ENCODE results near the gene DDX21.
"Not testable (repeated sequence)": the region's sequence is repeated elsewhere in the genome, so short reads cannot be mapped to it uniquely, and the experiment has no call there.

The DDX21 gene

DNA sequence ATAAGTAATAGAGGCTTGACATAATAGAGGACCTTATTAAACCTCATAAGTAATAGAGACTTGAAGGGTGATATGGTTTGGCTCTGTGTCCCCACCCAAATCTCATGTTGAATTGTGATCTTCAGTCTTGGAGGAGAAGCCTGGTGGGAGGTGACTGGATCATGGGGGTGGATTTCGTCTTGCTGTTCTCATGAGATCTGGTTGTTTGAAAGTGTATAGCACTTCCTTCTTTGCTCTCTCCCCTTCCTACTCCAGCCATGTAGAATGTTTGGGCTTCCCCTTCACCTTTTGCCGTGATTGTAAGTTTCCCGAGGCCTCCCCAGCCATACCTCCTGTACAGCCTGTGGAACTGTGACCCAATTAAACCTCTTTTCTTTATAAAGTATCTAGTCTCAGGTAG lies 41.2 kb downstream of the DDX21 start:
- CTCF ChIA-PET: no interaction called here
- POLR2A ChIA-PET: no interaction called here
- no peak overlapping the region for H3K4me3 ChIP-seq (ENCODE audit: low read depth, low read length)
- TF ChIP-seq, protein P1, sequence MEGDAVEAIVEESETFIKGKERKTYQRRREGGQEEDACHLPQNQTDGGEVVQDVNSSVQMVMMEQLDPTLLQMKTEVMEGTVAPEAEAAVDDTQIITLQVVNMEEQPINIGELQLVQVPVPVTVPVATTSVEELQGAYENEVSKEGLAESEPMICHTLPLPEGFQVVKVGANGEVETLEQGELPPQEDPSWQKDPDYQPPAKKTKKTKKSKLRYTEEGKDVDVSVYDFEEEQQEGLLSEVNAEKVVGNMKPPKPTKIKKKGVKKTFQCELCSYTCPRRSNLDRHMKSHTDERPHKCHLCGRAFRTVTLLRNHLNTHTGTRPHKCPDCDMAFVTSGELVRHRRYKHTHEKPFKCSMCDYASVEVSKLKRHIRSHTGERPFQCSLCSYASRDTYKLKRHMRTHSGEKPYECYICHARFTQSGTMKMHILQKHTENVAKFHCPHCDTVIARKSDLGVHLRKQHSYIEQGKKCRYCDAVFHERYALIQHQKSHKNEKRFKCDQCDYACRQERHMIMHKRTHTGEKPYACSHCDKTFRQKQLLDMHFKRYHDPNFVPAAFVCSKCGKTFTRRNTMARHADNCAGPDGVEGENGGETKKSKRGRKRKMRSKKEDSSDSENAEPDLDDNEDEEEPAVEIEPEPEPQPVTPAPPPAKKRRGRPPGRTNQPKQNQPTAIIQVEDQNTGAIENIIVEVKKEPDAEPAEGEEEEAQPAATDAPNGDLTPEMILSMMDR (IDR thresholded peaks at IDR 0.05; ENCODE audit: insufficient read depth, low read length, missing control alignments): no peak
- DNase-seq (ENCODE audit: low read depth, low spot score): no peak

DNA sequence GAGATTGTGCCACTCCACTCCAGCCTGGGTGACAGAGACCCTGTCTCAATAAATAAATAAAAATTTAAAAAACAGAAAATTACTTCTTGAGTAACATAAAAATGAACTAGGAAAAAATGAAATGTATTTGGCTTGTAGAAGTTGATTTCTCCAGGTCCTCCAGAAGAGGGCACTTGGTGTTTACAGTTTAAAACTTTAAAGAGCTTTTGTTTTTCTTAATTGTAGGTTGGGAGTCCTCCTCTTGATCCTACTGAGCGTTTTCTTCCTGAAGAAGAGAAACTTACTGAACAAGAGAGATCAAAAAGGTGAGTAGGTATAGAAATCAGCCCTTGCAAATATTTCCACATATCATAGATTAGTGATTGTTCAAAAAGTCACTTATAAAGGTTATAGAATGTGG lies 48.9 kb downstream of the DDX21 start:
- H3K4me3 ChIP-seq (ENCODE audit: low read depth, low read length): no peak overlapping the region
- no peak for DNase-seq (ENCODE audit: low read depth, low spot score)
- ChIA-PET POLR2A (no interaction called here), CTCF (interaction anchor here (0.6 to 19.3 kb wide), 28 partner anchors 8 to 410 kb away, joined by 3 to 416 read pairs (median 4); partner anchors contain the start of genes SRGN and SUPV3L1)
- TF ChIP-seq, protein P1 (IDR thresholded peaks at IDR 0.05; ENCODE audit: insufficient read depth, low read length, missing control alignments): peak; percentile 43

DNA sequence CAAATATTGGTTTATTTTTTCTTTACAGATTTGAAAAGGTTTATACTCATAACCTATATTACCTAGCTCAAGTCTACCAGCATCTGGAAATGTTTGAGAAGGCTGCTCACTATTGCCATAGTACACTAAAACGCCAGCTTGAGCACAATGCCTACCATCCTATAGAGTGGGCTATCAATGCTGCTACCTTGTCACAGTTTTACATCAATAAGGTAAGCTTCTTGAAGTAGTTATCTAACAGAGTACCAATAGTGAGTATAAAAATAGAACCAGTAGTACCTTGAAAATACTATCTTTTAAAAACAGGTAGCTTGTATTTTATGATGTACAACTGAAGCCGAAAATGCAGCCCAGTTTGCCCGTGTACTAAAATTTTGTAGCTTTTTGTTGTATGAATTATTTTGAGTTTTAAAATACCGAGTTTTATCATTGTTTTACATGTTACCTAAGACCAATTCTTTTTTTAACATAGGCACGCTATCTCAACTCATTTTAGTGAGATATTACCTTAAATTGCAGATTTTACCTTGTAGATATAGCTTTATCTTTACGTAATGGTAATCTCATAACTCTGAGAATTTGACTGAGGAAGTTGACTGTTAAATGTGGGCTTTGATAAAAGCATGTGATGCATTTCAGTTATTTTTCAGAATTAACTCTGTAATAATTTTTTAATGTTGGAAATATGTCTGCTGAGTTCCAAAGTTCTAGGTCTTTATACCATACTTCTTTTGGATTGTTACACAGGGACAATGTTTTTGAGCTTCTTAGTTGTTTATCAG lies 49.9 kb downstream of the DDX21 start:
- ChIA-PET POLR2A (no interaction called here), CTCF (interaction anchor here (0.8 to 19.3 kb wide), 24 partner anchors 10 to 409 kb away, joined by 3 to 416 read pairs (median 4); partner anchors contain the start of genes SRGN and SUPV3L1)
- TF ChIP-seq, protein P1 (IDR thresholded peaks at IDR 0.05; ENCODE audit: insufficient read depth, low read length, missing control alignments): no peak
- no peak overlapping the region for H3K4me3 ChIP-seq (ENCODE audit: low read depth, low read length)
- DNase-seq (ENCODE audit: low read depth, low spot score): no peak

DNA sequence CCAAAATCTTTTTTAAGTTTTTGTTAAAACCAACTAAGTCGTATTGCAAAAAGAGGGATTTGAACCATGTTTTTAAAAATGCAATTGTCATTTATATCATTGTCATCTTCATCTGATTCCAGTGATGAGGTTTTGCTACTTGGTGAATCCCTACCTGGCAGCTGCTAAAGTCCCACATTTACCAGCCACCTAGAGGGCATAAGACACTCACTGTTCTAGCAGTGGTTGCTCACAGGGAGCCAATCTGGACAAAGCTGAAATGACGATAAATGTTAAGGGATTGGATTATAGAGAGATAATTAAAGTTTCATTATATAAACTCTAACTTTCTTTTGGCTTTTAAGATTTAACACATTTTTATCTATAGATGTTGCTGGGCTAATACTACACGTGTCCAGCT lies 51.3 kb downstream of the DDX21 start:
- no peak overlapping the region for H3K4me3 ChIP-seq (ENCODE audit: low read depth, low read length)
- TF ChIP-seq, protein P1 (IDR thresholded peaks at IDR 0.05; ENCODE audit: insufficient read depth, low read length, missing control alignments): no peak
- POLR2A ChIA-PET: no interaction called here
- no peak for DNase-seq (ENCODE audit: low read depth, low spot score)
- CTCF ChIA-PET: interaction anchor here (0.8 to 19.3 kb wide), 3 partner anchors 88 to 162 kb away, joined by 3 to 416 read pairs (median 3); partner anchors contain the start of gene SRGN

DNA sequence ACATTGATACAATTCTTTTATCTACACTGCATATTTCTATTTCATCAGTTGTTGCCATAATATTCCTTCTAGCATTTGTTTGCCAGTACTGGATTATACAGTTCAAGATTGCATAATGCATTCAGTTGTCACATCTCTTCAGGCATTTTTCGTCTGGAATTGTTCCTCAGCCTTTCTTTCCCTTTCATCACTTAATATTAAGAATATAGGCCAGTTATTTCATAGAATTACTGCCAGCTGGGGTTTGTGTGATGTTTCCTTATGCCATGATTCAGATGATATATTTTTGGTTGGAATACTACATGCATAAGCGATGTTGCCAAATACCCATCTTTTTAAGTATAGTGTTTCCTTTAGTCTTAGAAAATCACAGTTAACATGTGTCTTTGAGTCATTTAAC lies 53.4 kb downstream of the DDX21 start:
- no peak overlapping the region for H3K4me3 ChIP-seq (ENCODE audit: low read depth, low read length)
- CTCF ChIA-PET: interaction anchor here (0.8 to 19.3 kb wide), 4 partner anchors 10 to 86 kb away, joined by 3 to 416 read pairs (median 4); partner anchors contain the start of gene SRGN
- TF ChIP-seq, protein P1 (IDR thresholded peaks at IDR 0.05; ENCODE audit: insufficient read depth, low read length, missing control alignments): no peak
- DNase-seq (ENCODE audit: low read depth, low spot score): no peak
- POLR2A ChIA-PET: no interaction called here

DNA sequence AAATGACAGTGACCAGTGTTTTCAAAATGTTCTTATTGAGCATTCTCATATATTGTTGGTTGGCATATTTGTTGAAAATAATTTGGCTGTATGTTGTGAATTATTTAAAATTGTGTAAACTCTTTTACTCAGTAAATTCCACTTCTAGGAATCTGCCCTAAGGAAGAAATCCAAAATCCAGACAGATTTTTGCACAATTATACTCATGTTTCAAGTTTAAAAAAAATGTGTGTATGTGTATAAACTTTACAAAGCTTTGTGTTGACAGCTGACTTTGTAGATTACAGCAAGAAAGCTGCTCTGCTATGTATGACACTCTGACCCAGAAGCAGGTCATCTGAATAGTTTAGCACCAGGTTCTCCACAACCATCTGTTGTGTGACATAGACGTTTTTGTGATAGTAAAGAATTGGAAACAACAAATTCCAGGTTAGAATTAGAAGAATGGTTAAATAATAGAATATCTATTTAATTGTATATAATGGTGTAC lies 54.2 kb downstream of the DDX21 start:
- ChIA-PET POLR2A (no interaction called here), CTCF (interaction anchor here (0.9 to 19.3 kb wide), 3 partner anchors 9 to 85 kb away, joined by 3 to 416 read pairs (median 4); partner anchors contain the start of gene SRGN)
- H3K4me3 ChIP-seq (ENCODE audit: low read depth, low read length): no peak overlapping the region
- DNase-seq (ENCODE audit: low read depth, low spot score): no peak
- TF ChIP-seq, protein P1 (IDR thresholded peaks at IDR 0.05; ENCODE audit: insufficient read depth, low read length, missing control alignments): no peak

DNA sequence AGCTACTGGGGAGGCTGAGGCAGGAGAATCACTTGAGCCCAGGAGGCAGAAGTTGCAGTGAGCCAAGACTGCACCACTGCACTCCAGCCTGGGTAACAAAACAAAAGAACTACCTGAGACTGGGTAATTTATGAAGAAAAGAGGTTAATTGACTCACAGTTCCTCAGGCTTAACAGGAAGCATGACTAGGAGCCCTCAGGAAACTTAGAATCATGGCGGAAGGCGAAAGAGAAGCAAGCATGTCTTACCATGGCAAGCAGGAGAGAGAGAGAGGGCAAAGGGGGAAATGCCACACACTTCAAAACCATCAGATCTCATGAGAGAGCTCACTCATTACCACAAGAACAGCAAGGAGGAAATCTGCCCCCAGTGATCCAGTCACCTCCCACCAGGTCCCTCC lies 56.8 kb downstream of the DDX21 start:
- not testable (repeated sequence) for DNase-seq (ENCODE audit: low read depth, low spot score)

More for the DNA sequence above, 56.8 kb downstream of the DDX21 start:
- CTCF ChIA-PET: interaction anchor here (1.2 to 19.3 kb wide), 2 partner anchors 22 to 82 kb away, joined by 3 to 416 read pairs; partner anchors contain the start of gene SRGN
- H3K4me3 ChIP-seq (ENCODE audit: low read depth, low read length); POLR2A ChIA-PET: not testable (repeated sequence)

All from AG04449 (cell line).